ENCODE data around the gene KCMF1. TPM values are rescaled to one million over a fixed set of nuclear protein-coding genes. Genes with fewer than 3 reads are reported as not detected.
A peak's percentile ranks its signal among the peaks of the same experiment; 100 is the strongest.

Gene KCMF1
- total RNA-seq, 1 donor: 64.5 TPM

DNA sequence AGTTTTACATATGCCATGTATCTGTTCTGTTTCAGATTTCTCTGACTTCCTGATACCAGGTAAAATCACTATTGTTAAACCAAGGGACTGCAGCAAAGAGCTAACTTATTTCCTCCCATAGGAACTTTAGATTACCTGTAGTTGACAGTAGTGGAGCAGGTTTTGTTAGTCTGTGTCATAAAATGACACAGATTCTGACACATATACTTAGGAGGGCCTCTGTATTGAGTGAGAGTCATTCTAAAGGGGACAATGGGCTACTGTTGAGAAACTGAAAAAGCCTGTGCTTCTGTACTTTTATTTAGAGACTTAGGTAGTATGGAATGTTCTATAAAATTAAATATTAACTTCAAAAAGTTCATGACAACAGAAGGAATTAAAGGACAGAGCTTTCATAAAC, 48.2 kb downstream of the KCMF1 start:
- DNase-seq (ENCODE audit: low read depth): no peak
- H3K4me3 ChIP-seq (ENCODE audit: low read depth, low read length): no peak overlapping the region
- TF ChIP-seq, protein P1, sequence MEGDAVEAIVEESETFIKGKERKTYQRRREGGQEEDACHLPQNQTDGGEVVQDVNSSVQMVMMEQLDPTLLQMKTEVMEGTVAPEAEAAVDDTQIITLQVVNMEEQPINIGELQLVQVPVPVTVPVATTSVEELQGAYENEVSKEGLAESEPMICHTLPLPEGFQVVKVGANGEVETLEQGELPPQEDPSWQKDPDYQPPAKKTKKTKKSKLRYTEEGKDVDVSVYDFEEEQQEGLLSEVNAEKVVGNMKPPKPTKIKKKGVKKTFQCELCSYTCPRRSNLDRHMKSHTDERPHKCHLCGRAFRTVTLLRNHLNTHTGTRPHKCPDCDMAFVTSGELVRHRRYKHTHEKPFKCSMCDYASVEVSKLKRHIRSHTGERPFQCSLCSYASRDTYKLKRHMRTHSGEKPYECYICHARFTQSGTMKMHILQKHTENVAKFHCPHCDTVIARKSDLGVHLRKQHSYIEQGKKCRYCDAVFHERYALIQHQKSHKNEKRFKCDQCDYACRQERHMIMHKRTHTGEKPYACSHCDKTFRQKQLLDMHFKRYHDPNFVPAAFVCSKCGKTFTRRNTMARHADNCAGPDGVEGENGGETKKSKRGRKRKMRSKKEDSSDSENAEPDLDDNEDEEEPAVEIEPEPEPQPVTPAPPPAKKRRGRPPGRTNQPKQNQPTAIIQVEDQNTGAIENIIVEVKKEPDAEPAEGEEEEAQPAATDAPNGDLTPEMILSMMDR (IDR thresholded peaks at IDR 0.05; ENCODE audit: insufficient read depth, low read length): no peak

DNA sequence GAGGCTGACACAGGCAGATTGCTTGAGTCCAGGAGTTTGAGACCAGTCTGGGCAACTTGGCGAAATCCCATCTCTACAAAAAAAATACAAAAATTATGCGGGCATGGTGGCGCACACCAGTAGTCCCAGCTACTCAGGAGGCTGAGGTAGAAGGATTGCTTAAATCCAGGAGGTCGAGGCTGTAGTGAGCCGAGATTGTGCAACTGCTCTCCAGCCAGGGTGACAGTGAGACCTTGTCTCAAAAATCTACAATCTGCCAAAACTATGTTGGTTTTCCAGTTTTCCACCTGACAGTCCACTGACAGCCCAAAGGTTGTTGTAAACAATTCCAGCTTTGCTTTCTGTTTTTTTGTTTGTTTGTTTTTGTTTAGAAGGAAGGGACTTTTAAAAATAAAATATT, 51.3 kb downstream of the KCMF1 start:
- DNase-seq (ENCODE audit: low read depth): no peak
- no peak overlapping the region for H3K4me3 ChIP-seq (ENCODE audit: low read depth, low read length)
- TF ChIP-seq, protein P1 (IDR thresholded peaks at IDR 0.05; ENCODE audit: insufficient read depth, low read length): no peak

DNA sequence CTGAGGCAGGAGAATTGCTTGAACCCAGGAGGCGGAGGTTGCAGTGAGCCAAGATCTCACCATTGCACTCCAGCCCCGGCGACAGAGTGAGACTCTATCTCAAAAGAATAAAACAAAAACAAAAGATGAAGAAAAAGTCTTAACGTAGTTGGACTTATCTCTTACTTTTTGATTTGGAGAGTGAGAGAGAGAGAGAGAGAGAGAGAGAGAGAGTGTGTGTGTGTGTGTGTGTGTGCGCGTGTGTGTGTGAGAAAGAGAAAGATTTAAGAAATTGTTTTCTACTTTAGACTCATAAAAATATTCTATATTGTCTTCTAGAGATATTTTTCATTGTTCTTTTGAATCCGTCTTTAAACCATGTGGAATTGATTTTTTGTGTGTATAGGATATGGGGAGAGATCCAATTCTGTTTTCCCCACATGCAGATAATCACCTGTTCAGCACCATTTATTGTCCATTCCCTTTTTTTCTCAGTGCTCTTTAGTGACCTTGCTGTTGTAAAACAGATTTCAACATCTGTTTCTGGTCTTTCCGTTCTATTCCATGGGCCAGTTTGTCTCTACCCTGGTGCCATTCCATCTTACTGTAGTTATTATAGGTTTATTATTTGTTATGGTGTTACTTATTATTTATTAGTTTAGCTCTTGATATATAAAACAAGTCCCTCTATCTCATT, 53.5 kb downstream of the KCMF1 start:
- no peak overlapping the region for H3K4me3 ChIP-seq (ENCODE audit: low read depth, low read length)
- TF ChIP-seq, protein P1 (IDR thresholded peaks at IDR 0.05; ENCODE audit: insufficient read depth, low read length): no peak
- DNase-seq (ENCODE audit: low read depth): no peak

DNA sequence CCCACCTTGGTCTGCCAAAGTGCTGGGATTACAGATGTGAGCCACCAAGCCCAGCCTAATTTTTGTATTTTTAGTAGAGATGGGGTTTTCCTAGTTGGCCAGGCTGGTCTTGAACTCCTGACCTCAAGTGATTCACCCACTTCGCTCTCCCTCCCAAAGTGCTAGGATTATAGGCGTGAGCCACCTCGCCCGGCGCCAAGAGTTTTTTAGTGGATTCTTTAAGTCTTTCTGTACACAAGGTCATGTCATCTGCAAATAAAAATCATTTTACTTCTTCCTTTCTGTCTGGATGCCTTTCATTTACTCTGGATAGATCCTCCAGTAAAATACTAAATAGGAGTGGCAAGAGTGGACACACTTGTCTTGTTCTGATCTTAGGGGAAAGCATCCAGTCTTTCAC, 61.7 kb downstream of the KCMF1 start:
- no peak overlapping the region for H3K4me3 ChIP-seq (ENCODE audit: low read depth, low read length)
- TF ChIP-seq, protein P1 (IDR thresholded peaks at IDR 0.05; ENCODE audit: insufficient read depth, low read length): no peak
- peak; percentile 9 for DNase-seq (ENCODE audit: low read depth)

DNA sequence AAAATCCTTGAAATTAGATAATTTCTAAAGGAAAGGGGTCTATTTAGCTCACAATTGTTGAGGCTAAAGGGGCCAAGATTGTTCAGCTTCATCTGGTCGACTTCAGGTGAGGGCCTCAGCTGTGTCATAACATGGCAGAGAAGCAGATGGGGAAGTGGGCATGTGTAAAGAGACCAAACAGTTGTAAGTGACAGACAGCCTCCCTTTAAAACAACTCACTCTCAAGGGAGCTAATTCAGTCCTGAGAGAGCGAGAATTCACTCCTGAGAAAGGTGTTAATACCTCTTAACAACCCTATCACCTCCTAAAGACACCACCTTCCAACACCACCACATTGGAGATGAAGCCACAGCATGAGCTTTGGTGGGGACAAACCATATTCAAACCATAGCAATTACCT, 62.4 kb downstream of the KCMF1 start:
- DNase-seq (ENCODE audit: low read depth): no peak
- no peak overlapping the region for H3K4me3 ChIP-seq (ENCODE audit: low read depth, low read length)
- TF ChIP-seq, protein P1 (IDR thresholded peaks at IDR 0.05; ENCODE audit: insufficient read depth, low read length): no peak

DNA sequence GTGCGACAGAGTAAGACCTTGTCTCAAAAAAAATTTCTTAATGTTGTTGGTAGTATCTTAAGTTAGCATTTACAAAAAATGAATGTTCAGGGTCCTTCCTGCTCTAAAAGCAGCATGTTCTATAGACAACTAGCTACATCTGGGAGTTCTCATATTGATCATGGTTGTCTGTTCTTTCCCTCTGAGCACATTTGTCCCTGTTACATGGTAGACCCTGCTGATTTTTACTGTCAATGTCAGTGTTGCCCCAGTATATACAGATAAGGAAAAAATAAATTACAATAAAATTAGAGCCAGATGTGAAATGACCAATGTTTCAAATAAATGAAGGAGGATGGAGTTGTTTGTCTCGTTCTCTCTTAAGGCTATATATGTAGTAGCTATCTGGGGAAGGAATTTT, 63.2 kb downstream of the KCMF1 start:
- DNase-seq (ENCODE audit: low read depth): no peak
- no peak overlapping the region for H3K4me3 ChIP-seq (ENCODE audit: low read depth, low read length)
- TF ChIP-seq, protein P1 (IDR thresholded peaks at IDR 0.05; ENCODE audit: insufficient read depth, low read length): no peak

DNA sequence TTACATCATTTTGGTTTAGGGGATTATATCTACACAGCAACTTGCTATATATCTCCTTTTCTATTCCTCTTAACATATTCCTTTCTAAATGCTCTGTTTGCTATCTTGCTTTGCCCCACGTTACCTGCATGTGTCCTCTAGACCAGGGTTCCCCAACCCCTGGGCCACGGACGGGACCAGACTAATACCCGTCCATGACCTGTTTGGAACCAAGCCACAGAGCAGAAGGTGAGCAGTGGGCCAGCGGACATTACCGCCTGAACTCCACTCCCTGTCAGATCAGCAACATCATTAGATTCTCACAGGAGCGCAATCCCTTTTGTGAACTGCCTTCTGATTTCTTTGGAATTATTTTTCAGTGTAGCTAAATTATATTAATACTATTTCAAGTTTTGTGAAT, 66.7 kb downstream of the KCMF1 start:
- TF ChIP-seq, protein P1 (IDR thresholded peaks at IDR 0.05; ENCODE audit: insufficient read depth, low read length): no peak
- no peak for DNase-seq (ENCODE audit: low read depth)
- H3K4me3 ChIP-seq (ENCODE audit: low read depth, low read length): no peak overlapping the region
